Hepatocyte (in vitro differentiated cells): ENCODE measurements around the gene GFPT2.

Experiments used
- EZH2 ChIP-seq: fragments of 200-600 bp; sonication (generic); IDR thresholded peaks from 2 replicates; pipeline ENCODE4 v1.6.1; 2016; ENCODE audit warnings: antibody characterized with exemption, mild to moderate bottlenecking, borderline replicate concordance
- TF ChIP-seq, protein P1 (sequence below): fragments of 200-600 bp; sonication (generic); IDR thresholded peaks from 2 replicates; pipeline ENCODE4 v1.5.1; 2016; ENCODE audit warnings: antibody characterized with exemption, mild to moderate bottlenecking; ENCODE audit not compliant: poor library complexity

DNA sequence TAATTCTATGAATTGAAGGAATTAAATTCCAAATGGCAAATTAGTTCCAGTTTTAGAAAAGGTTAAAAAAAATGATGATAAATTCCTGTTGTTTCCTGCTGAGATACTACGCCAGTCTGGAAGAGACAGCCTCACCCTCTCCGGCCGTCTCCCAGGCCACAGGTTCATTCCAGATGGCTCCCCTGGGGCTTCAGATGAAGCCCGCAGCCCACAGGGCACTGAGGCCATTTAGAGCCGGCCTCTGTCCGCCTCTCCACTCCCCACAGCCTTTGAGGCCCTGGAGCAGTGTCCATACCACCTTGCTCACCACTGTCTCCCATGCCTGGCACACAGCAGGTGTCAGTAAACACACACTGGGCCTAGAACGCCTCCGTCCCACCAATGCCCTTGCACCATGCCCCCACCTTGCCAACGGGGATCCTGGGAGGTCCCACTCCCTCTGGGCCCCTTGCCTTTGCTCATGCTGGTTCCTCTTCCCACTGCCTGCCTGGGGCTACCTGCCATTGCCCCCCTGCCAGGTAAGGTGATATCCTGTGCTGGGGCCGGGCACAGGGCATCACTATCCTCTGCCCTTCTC lies 26.1 kb downstream of the GFPT2 start:
- TF ChIP-seq, protein P1, sequence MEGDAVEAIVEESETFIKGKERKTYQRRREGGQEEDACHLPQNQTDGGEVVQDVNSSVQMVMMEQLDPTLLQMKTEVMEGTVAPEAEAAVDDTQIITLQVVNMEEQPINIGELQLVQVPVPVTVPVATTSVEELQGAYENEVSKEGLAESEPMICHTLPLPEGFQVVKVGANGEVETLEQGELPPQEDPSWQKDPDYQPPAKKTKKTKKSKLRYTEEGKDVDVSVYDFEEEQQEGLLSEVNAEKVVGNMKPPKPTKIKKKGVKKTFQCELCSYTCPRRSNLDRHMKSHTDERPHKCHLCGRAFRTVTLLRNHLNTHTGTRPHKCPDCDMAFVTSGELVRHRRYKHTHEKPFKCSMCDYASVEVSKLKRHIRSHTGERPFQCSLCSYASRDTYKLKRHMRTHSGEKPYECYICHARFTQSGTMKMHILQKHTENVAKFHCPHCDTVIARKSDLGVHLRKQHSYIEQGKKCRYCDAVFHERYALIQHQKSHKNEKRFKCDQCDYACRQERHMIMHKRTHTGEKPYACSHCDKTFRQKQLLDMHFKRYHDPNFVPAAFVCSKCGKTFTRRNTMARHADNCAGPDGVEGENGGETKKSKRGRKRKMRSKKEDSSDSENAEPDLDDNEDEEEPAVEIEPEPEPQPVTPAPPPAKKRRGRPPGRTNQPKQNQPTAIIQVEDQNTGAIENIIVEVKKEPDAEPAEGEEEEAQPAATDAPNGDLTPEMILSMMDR = no peak
- TF ChIP-seq EZH2 = no peak
